BE2C (cell line): ENCODE data around the gene SIPA1L3.
A peak's percentile ranks its signal among the peaks of the same experiment; 100 is the strongest.

Experiments used
- DNase-seq: peaks from one replicate; pipeline ENCODE4 v3.0.0-alpha.2; 2020
- H3K27me3 ChIP-seq: fragments of 250-450 bp; sonication (Bioruptor Pico); 2 replicates; pipeline ENCODE4 v1.5.1; 2020; ENCODE audit warnings: mild to moderate bottlenecking
- H3K36me3 ChIP-seq: fragments of 250-450 bp; sonication (Bioruptor Pico); 2 replicates; pipeline ENCODE4 v1.5.1; 2020; ENCODE audit warnings: mild to moderate bottlenecking
- H3K4me1 ChIP-seq: fragments of 250-450 bp; sonication (Bioruptor Pico); 2 replicates; pipeline ENCODE4 v1.5.1; 2020
- H3K4me3 ChIP-seq: 2 replicates; pipeline ENCODE4 v1.5.1; 2011; ENCODE audit warnings: low read depth, low read length
- H3K9me3 ChIP-seq: fragments of 250-450 bp; sonication (Bioruptor Pico); 2 replicates; pipeline ENCODE4 v1.5.1; 2020
- TF ChIP-seq, protein P1 (sequence below): IDR thresholded peaks from 2 replicates; pipeline ENCODE4 v1.5.1; 2012; ENCODE audit warnings: mild to moderate bottlenecking, low read depth, low read length

Gene SIPA1L3

DNA sequence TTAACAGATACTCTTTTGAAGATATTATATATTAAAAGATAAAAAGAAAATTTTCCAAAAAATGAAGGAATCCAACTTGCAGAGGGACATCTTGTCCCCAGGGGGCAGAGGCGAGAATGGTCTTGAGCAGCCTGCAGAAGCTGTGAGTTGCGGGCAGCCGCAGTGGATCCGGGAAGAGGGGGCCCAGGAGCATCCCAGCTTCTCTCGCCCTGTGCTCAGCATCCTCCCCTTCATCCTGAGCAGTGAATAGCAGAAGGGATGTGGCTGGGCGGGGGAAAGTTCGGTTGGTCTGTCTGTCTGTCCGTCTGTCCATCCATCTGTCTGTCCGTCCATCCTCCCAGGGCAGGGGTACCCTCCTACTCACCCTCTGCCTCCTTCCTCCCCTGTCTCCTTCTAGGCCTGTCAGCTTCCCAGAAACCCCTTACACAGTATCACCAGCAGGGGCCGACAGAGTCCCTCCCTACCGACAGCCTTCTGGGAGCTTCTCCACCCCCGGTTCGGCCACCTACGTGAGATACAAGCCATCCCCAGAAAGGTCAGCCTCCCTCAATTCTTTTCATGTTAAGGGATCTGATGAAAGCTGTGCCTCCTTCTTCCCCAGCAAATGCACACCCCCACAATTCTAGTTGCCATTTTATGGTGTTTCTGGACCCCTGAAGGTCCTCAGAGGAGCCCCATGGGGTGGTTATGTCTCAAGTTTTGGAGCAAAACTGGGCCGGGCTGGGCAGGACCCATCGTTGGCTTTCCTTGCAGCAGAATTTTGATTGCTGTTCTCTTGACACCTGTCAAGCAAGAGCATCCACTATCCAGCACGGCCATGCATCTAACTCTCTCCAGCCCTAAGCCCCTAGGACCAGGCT, 235.4 kb downstream of the SIPA1L3 start:
- Histone ChIP-seq H3K36me3 (peaks cover 8% of the 10 kb centered on the region; the same call in 1 of the 2 replicates), H3K4me3 (no peak overlapping the region), H3K27me3 (no peaks in the 10 kb centered on the region), H3K4me1 (no peaks in the 10 kb centered on the region), H3K9me3 (no peaks in the 10 kb centered on the region)
- TF ChIP-seq, protein P1, sequence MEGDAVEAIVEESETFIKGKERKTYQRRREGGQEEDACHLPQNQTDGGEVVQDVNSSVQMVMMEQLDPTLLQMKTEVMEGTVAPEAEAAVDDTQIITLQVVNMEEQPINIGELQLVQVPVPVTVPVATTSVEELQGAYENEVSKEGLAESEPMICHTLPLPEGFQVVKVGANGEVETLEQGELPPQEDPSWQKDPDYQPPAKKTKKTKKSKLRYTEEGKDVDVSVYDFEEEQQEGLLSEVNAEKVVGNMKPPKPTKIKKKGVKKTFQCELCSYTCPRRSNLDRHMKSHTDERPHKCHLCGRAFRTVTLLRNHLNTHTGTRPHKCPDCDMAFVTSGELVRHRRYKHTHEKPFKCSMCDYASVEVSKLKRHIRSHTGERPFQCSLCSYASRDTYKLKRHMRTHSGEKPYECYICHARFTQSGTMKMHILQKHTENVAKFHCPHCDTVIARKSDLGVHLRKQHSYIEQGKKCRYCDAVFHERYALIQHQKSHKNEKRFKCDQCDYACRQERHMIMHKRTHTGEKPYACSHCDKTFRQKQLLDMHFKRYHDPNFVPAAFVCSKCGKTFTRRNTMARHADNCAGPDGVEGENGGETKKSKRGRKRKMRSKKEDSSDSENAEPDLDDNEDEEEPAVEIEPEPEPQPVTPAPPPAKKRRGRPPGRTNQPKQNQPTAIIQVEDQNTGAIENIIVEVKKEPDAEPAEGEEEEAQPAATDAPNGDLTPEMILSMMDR: peak; percentile 99
- peak; percentile 85 for DNase-seq

GRCh38 chr19:38143847-38144246, 236.8 kb downstream of the SIPA1L3 start:
- peaks cover 8% of the 10 kb centered on the region; the same call in 1 of the 2 replicates for H3K36me3 ChIP-seq
- no peaks in the 10 kb centered on the region for H3K4me1 ChIP-seq
- TF ChIP-seq, protein P1: peak; percentile 19; the same call in 1 of the 2 replicates
- no peaks in the 10 kb centered on the region for H3K27me3 ChIP-seq
- H3K9me3 ChIP-seq: no peaks in the 10 kb centered on the region
- no peak overlapping the region for H3K4me3 ChIP-seq
- no peak for DNase-seq

DNA sequence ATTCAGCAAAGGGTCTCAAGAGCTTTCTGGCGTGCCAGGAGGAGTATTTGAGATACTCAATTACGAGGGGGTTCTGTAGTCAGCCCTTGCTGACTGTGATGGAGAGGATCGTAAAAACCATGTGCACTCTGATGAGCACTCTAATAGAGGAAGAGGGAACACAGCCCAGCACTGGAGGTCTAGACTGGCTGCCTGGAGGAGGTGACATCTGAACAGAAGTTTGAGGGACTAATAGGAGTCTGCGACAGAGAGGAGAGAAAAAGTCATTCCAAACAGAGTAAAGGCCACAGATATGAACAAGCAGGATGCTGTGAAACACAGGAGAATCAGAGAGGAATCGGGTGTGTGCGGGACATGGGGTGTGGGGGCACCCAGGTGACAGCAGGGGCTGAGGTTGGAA, 237.7 kb downstream of the SIPA1L3 start:
- Histone ChIP-seq H3K9me3 (no peaks in the 10 kb centered on the region), H3K4me1 (no peaks in the 10 kb centered on the region), H3K36me3 (peaks cover 8% of the 10 kb centered on the region; the same call in 1 of the 2 replicates), H3K4me3 (no peak overlapping the region), H3K27me3 (no peaks in the 10 kb centered on the region)
- DNase-seq: no peak
- TF ChIP-seq, protein P1: no peak

DNA sequence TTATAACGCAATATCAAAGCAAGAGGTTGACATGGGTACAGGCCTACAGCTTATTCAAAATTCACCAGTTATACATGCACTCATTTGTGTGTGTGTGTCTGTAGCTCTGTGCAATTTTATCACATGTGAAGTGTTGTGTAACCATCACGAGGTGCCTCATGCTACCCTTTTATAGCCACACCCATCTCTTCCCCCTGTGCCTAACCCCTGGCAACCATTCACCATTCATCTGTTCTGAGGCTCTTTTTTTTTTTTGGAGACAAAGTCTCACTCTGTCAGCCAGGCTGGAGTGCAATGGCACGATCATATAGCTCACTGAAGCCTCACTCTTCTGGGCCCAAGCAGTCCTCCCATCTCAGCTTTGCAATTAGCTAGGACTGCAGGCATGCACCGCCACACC, 238.6 kb downstream of the SIPA1L3 start:
- no peaks in the 10 kb centered on the region for H3K4me1 ChIP-seq
- no peaks in the 10 kb centered on the region for H3K9me3 ChIP-seq
- no peak for DNase-seq
- H3K36me3 ChIP-seq: peaks cover 11% of the 10 kb centered on the region; the same call in 1 of the 2 replicates
- no peaks in the 10 kb centered on the region for H3K27me3 ChIP-seq
- TF ChIP-seq, protein P1: no peak
- H3K4me3 ChIP-seq: no peak overlapping the region

DNA sequence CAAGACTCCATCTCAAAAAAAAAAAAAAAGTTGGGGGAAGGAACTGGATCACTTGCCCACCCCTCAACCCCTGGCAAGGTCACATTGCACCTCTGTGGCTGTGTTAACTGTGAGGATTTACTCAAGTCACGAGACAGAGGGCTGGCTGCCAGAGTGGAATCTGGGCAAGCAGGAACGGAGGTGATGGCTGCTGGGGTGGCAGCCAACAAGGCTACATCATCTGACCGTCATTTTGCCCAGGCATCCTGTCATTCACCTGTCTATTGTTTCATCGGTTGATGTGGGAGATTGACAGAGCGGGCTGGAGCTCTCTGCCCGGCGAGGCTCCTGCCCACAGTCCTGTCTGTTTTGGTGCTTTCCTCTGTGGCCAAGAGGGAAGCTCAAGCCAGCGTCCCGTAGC, 241.3 kb downstream of the SIPA1L3 start:
- H3K36me3 ChIP-seq: peaks cover 11% of the 10 kb centered on the region; the same call in 1 of the 2 replicates
- TF ChIP-seq, protein P1: no peak

GRCh38 chr19:38149661-38150061, 242.7 kb downstream of the SIPA1L3 start:
- H3K36me3 ChIP-seq: peaks cover 3% of the 10 kb centered on the region; the same call in 1 of the 2 replicates
- no peak overlapping the region for H3K4me3 ChIP-seq
- H3K9me3 ChIP-seq: no peaks in the 10 kb centered on the region
- no peaks in the 10 kb centered on the region for H3K27me3 ChIP-seq
- peaks cover 16% of the 10 kb centered on the region for H3K4me1 ChIP-seq
- DNase-seq: no peak
- TF ChIP-seq, protein P1: no peak

More for the DNA sequence above, 241.3 kb downstream of the SIPA1L3 start:
- no peaks in the 10 kb centered on the region for H3K27me3 ChIP-seq
- no peak for DNase-seq
- H3K4me1 ChIP-seq: peaks cover 11% of the 10 kb centered on the region
- no peaks in the 10 kb centered on the region for H3K9me3 ChIP-seq
- H3K4me3 ChIP-seq: no peak overlapping the region
